SJCRH30 (cell line): Measurements from ENCODE around the gene BRD9. TPM values are rescaled to one million over a fixed set of nuclear protein-coding genes. Genes with fewer than 3 reads are reported as not detected.
"Not testable (repeated sequence)": the region's sequence is repeated elsewhere in the genome, so short reads cannot be mapped to it uniquely, and the experiment has no call there.

ENCODE experiments used
- DNase-seq, 2 experiments: peaks; one replicate each; pipeline ENCODE4 v3.0.0-alpha.2; 2015 to 2020
- H3K27ac ChIP-seq: fragments of 250-450 bp; sonication (Bioruptor Pico); 2 replicates; pipeline ENCODE4 v1.5.1; 2020; ENCODE audit warnings: mild to moderate bottlenecking, moderate library complexity
- H3K27me3 ChIP-seq: fragments of 250-450 bp; sonication (Bioruptor Pico); 2 replicates; pipeline ENCODE4 v1.5.1; 2020; ENCODE audit warnings: mild to moderate bottlenecking, moderate library complexity
- H3K36me3 ChIP-seq: fragments of 250-450 bp; sonication (Bioruptor Pico); 2 replicates; pipeline ENCODE4 v1.5.1; 2020; ENCODE audit warnings: mild to moderate bottlenecking, moderate library complexity
- H3K4me1 ChIP-seq: fragments of 250-450 bp; sonication (Bioruptor Pico); 2 replicates; pipeline ENCODE4 v1.5.1; 2020; ENCODE audit warnings: mild to moderate bottlenecking, moderate library complexity
- H3K4me3 ChIP-seq: fragments of 250-450 bp; sonication (Bioruptor Pico); 2 replicates; pipeline ENCODE4 v1.5.1; 2020; ENCODE audit warnings: mild to moderate bottlenecking, moderate library complexity
- H3K9me3 ChIP-seq: fragments of 250-450 bp; sonication (Bioruptor Pico); replicated peaks from 2 replicates; pipeline ENCODE4 v1.5.1; 2020; ENCODE audit warnings: mild to moderate bottlenecking, moderate library complexity
- total RNA-seq: library from RNA; depleted of rRNA; stranded (reverse); fragments of >200 nt; shearing (Covaris generic); gene quantifications from 2 replicates; pipeline ENCODE4 v1.2.3, GENCODE V29; 2014

BRD9 gene
- total RNA-seq, 1 experiment from 2014 or later, result 19.9 TPM

GRCh38 chr5:845676-846601 lies 46.7 kb downstream of the BRD9 start:
- DNase-seq, H3K4me1 ChIP-seq, H3K4me3 ChIP-seq, H3K27ac ChIP-seq, H3K36me3 ChIP-seq, H3K27me3 ChIP-seq, H3K9me3 ChIP-seq: not testable (repeated sequence)

- not testable (repeated sequence) for H3K4me1 ChIP-seq, DNase-seq, H3K27ac ChIP-seq, H3K27me3 ChIP-seq, H3K4me3 ChIP-seq, H3K36me3 ChIP-seq, H3K9me3 ChIP-seq
These were observed 47.4 kb downstream of the BRD9 start for GRCh38 chr5:845031-845675.

- not testable (repeated sequence) for H3K9me3 ChIP-seq, DNase-seq, H3K36me3 ChIP-seq, H3K4me1 ChIP-seq, H3K4me3 ChIP-seq, H3K27ac ChIP-seq, H3K27me3 ChIP-seq
These were observed 48.2 kb downstream of the BRD9 start for GRCh38 chr5:844426-844825.

- H3K27me3 ChIP-seq, H3K36me3 ChIP-seq, H3K4me1 ChIP-seq, H3K27ac ChIP-seq, H3K9me3 ChIP-seq, H3K4me3 ChIP-seq, DNase-seq: not testable (repeated sequence)
These were observed 48.7 kb downstream of the BRD9 start for GRCh38 chr5:843926-844325.

GRCh38 chr5:843371-843770 lies 49.2 kb downstream of the BRD9 start:
- not testable (repeated sequence) for DNase-seq, H3K4me3 ChIP-seq, H3K27ac ChIP-seq, H3K9me3 ChIP-seq, H3K27me3 ChIP-seq, H3K4me1 ChIP-seq, H3K36me3 ChIP-seq

- not testable (repeated sequence) for H3K36me3 ChIP-seq, H3K27ac ChIP-seq, H3K4me1 ChIP-seq, H3K9me3 ChIP-seq, H3K27me3 ChIP-seq, DNase-seq, H3K4me3 ChIP-seq
These were observed 50.0 kb downstream of the BRD9 start for GRCh38 chr5:842402-843221.

- not testable (repeated sequence) for H3K4me1 ChIP-seq, H3K27ac ChIP-seq, H3K4me3 ChIP-seq, H3K27me3 ChIP-seq, H3K9me3 ChIP-seq, DNase-seq, H3K36me3 ChIP-seq
These were observed 50.8 kb downstream of the BRD9 start for GRCh38 chr5:841531-842401.

GRCh38 chr5:840974-841435 lies 51.6 kb downstream of the BRD9 start:
- H3K9me3 ChIP-seq, DNase-seq, H3K4me3 ChIP-seq, H3K27ac ChIP-seq, H3K36me3 ChIP-seq, H3K27me3 ChIP-seq, H3K4me1 ChIP-seq: not testable (repeated sequence)

GRCh38 chr5:840118-840973 lies 52.3 kb downstream of the BRD9 start:
- H3K27me3 ChIP-seq, H3K27ac ChIP-seq, H3K36me3 ChIP-seq, H3K4me1 ChIP-seq, H3K4me3 ChIP-seq, H3K9me3 ChIP-seq, DNase-seq: not testable (repeated sequence)

GRCh38 chr5:838431-838851 lies 54.2 kb downstream of the BRD9 start:
- H3K27me3 ChIP-seq, H3K4me1 ChIP-seq, DNase-seq, H3K27ac ChIP-seq, H3K4me3 ChIP-seq, H3K9me3 ChIP-seq, H3K36me3 ChIP-seq: not testable (repeated sequence)

GRCh38 chr5:837621-838121 lies 54.9 kb downstream of the BRD9 start:
- not testable (repeated sequence) for H3K9me3 ChIP-seq, DNase-seq, H3K27me3 ChIP-seq, H3K36me3 ChIP-seq, H3K4me3 ChIP-seq, H3K4me1 ChIP-seq, H3K27ac ChIP-seq

GRCh38 chr5:835933-836612 lies 56.5 kb downstream of the BRD9 start:
- H3K4me1 ChIP-seq, DNase-seq, H3K4me3 ChIP-seq, H3K27me3 ChIP-seq, H3K9me3 ChIP-seq, H3K36me3 ChIP-seq, H3K27ac ChIP-seq: not testable (repeated sequence)

- not testable (repeated sequence) for H3K27ac ChIP-seq, DNase-seq, H3K36me3 ChIP-seq, H3K9me3 ChIP-seq, H3K4me1 ChIP-seq, H3K4me3 ChIP-seq, H3K27me3 ChIP-seq
These were observed 58.6 kb downstream of the BRD9 start for GRCh38 chr5:834013-834412.
